Endothelial cell of umbilical vein (primary cell): ENCODE data around the gene TROAP. TPM values are rescaled to one million over a fixed set of nuclear protein-coding genes. Genes with fewer than 3 reads are reported as not detected.

Source experiments
- BruUV-seq: library from RNA; stranded (reverse); fragments of 400-500 nt; replicated peaks from 2 replicates; lab custom pipeline; 2021; lab: Mats Ljungman, UMichigan
- CTCF ChIA-PET: fragments of 300-600, 350-600 bp; sonication (Branson Sonifier 250); formaldehyde crosslinking; loops from one replicate; lab custom pipeline; 2021; ENCODE audit warnings: antibody characterized with exemption, inconsistent platforms; lab: Charles Lee
- POLR2A ChIA-PET: fragments of 300-600, 350-600 bp; sonication (Branson Sonifier 250); formaldehyde crosslinking; loops from one replicate; lab custom pipeline; 2021; ENCODE audit warnings: antibody characterized with exemption, inconsistent platforms; lab: Charles Lee
- DNase-seq: peaks from one replicate; pipeline ENCODE4 v3.0.0-alpha.2; 2011; ENCODE audit warnings: low read depth, low spot score
- FAIRE-seq: peaks from 2 replicates; lab custom pipeline; 2011; peaks lifted over from hg19 to GRCh38; lab: Jason Lieb, UNC
- H2AFZ ChIP-seq: 2 replicates; pipeline ENCODE4 v1.6.0; 2012; ENCODE audit warnings: low read depth, low read length, control low read depth, inconsistent platforms
- H3K27ac ChIP-seq: 2 replicates; pipeline ENCODE4 v1.5.1; 2011; ENCODE audit warnings: low read depth, mild to moderate bottlenecking, control low read depth, low read length, moderate library complexity; ENCODE audit not compliant: insufficient read depth
- H3K27me3 ChIP-seq, 2 experiments: 2 replicates each; pipeline versions ENCODE4 v1.6.0 to v1.6.1; 2011; ENCODE audit warnings: low read length in 2 of 2, mixed read lengths in 1 of 2; ENCODE audit not compliant: control insufficient read depth in 2 of 2, insufficient read depth in 2 of 2
- H3K36me3 ChIP-seq, 2 experiments: 2 replicates in 1 of 2; 3 replicates in 1 of 2; pipeline ENCODE4 v1.5.1; 2011; ENCODE audit warnings: low read length in 2 of 2, mild to moderate bottlenecking in 1 of 2, moderate library complexity in 1 of 2; ENCODE audit not compliant: control insufficient read depth in 2 of 2, insufficient read depth in 2 of 2; ENCODE audit errors: extremely low read depth in 1 of 2
- H3K4me1 ChIP-seq: 3 replicates; pipeline ENCODE4 v1.5.1; 2011; ENCODE audit warnings: mild to moderate bottlenecking, low read length; ENCODE audit not compliant: control insufficient read depth, insufficient read depth; ENCODE audit errors: extremely low read depth
- H3K4me2 ChIP-seq: 2 replicates; pipeline ENCODE4 v1.6.1; 2011; ENCODE audit warnings: low read length, control low read depth, mixed read lengths; ENCODE audit not compliant: insufficient read depth
- H3K4me3 ChIP-seq, 3 experiments: fragments of 200-600 bp in 1 of 3; sonication (generic), shearing (Covaris generic) in 1 of 3; replicated peaks in 1 of 3; 2 replicates each; pipeline ENCODE4 v1.5.1; 2011 to 2016; ENCODE audit warnings: control low read depth in 3 of 3, low read length in 3 of 3, mild to moderate bottlenecking in 2 of 3, inconsistent platforms in 1 of 3, low read depth in 1 of 3, moderate library complexity in 1 of 3; ENCODE audit not compliant: insufficient read depth in 1 of 3
- H3K79me2 ChIP-seq: 2 replicates; pipeline ENCODE4 v1.6.0; 2012; ENCODE audit warnings: low read length, inconsistent platforms; ENCODE audit not compliant: control insufficient read depth, insufficient read depth
- H3K9ac ChIP-seq: replicated peaks from 2 replicates; pipeline ENCODE3; 2011; ENCODE audit warnings: low read length, control low read depth; ENCODE audit not compliant: insufficient read depth; ENCODE audit errors: extremely low read depth
- H3K9me1 ChIP-seq: replicated peaks from 3 replicates; pipeline ENCODE4 v1.6.0; 2011; ENCODE audit warnings: mild to moderate bottlenecking, low read length; ENCODE audit not compliant: control insufficient read depth, insufficient read depth; ENCODE audit errors: extremely low read depth
- H3K9me3 ChIP-seq: replicated peaks from 2 replicates; pipeline ENCODE4 v1.5.1; 2012; ENCODE audit warnings: low read length, inconsistent platforms; ENCODE audit not compliant: control insufficient read depth, insufficient read depth
- H4K20me1 ChIP-seq: replicated peaks from 2 replicates; pipeline ENCODE3; 2011; ENCODE audit warnings: mild to moderate bottlenecking, low read length; ENCODE audit not compliant: control insufficient read depth, insufficient read depth; ENCODE audit errors: extremely low read depth
- FOS ChIP-seq: IDR thresholded peaks from 2 replicates; pipeline ENCODE4 v1.6.1; 2011; ENCODE audit warnings: mild to moderate bottlenecking, low read length, moderate library complexity, borderline replicate concordance; ENCODE audit not compliant: insufficient read depth
- GATA2 ChIP-seq: IDR thresholded peaks from 2 replicates; pipeline ENCODE4 v1.7.0; 2011; ENCODE audit warnings: low read depth, mild to moderate bottlenecking, moderate library complexity, mixed read lengths, low read length; ENCODE audit not compliant: insufficient read length, insufficient read depth
- JUN ChIP-seq: IDR thresholded peaks from 2 replicates; pipeline ENCODE4 v1.6.1; 2011; ENCODE audit warnings: borderline replicate concordance, low read depth; ENCODE audit not compliant: insufficient read length, insufficient read depth
- POLR2AphosphoS5 ChIP-seq: IDR thresholded peaks from 2 replicates; pipeline ENCODE4 v1.6.1; 2012; ENCODE audit warnings: low read depth, mild to moderate bottlenecking, control low read depth, low read length, moderate library complexity; ENCODE audit not compliant: insufficient read depth
- dilution Hi-C: fragments of 300-500 bp; cut with MboI; formaldehyde crosslinking; loops from one replicate; pipeline ENCODE4 v1.15.0; 2019; ENCODE audit warnings: low sequenced_read_pairs; ENCODE audit not compliant: extremely low pct_ligation_motif_present
- intact Hi-C: fragments of 100-400 bp; cut with micrococcal nuclease; formaldehyde crosslinking; loops from one replicate; pipeline ENCODE4 v1.10.0; 2022
- polyA plus RNA-seq, 4 experiments: library from polyadenylated mRNA; depleted of rRNA in 3 of 4; stranded (reverse) in 3 of 4; unstranded in 1 of 4; fragments of >200 nt; gene quantifications; 2 replicates each; pipeline versions ENCODE4 v1.2.1 to v1.2.3, GENCODE V29; 2011 to 2012; ENCODE audit warnings: missing spikeins in 1 of 4
- total RNA-seq: library from RNA; stranded (reverse); gene quantifications from 2 replicates; pipeline ENCODE4 v1.2.3, GENCODE V29; 2021
- TF ChIP-seq, protein P1 (sequence below), 2 donors: IDR thresholded peaks; 1 replicate in 1 of 2; 2 replicates in 1 of 2; pipeline ENCODE4 v1.5.1; 2011; ENCODE audit warnings: low read length in 2 of 2, mild to moderate bottlenecking in 2 of 2, moderate library complexity in 2 of 2, control low read depth in 1 of 2, inconsistent platforms in 1 of 2, low read depth in 1 of 2; ENCODE audit not compliant: insufficient read depth in 1 of 2; ENCODE audit errors: extremely low read depth in 1 of 2

Gene TROAP
- total and polyA plus RNA-seq, 2 donors (not counting 3 experiments of a cell fraction or from before 2014, with no cell fraction given), result 31.7 to 68.6 TPM

DNA sequence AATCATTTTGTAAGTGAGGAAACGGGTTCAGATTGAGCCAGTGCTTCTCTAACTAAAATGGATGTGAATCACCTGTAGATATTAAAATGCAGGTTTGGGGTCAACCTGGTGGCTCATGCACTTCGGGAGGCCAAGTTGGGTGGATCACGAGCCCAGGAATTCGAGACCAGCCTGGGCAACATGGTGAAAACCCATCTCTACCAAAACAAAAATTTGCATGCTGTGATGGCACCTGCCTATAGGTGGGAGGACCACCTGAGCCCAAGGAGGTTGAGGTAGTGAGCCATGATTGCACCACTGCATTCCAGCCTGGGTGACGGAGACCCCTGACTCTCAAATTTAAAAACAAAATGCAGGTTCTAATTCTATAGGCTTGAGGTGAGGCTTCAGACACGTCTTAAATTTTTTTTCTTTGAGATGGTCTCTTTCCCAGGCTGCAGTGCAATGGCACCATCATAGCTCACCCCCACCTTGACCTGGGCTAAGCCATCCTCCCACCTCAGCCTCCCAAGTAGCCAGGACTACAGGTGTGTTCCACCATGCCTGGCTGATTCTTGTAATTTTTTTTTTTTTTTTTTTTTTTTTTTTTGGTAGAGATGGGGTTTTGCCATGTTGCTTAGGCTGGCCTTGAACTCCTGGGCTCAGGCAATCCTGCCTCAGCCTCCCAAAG, 49.2 kb upstream of the TROAP start:
- CTCF ChIA-PET, result interaction anchor here (1.4 to 2.5 kb wide), 2 partner anchors 11 to 15 kb away, joined by 3 to 8 read pairs; no protein-coding TSS in a partner anchor
- Histone ChIP-seq H3K4me1 (peaks cover 5% of the 10 kb centered on the region), H3K27me3 (no peaks in the 10 kb centered on the region), H3K4me3 (no peak overlapping the region), H4K20me1 (peaks cover 6% of the 10 kb centered on the region), H2AFZ (no peak overlapping the region), H3K9me3 (no peaks in the 10 kb centered on the region), H3K9me1 (no peaks in the 10 kb centered on the region), H3K9ac (no peak overlapping the region), H3K4me2 (no peak overlapping the region), H3K27ac (no peak overlapping the region), H3K36me3 (peaks cover 26 to 27% of the 10 kb centered on the region in 2 experiments), H3K79me2 (peaks cover 26% of the 10 kb centered on the region)
- POLR2A ChIA-PET, result interaction anchor here (0.6 kb wide), 2 partner anchors 23 to 349 kb away, joined by 5 to 8 read pairs; partner anchors contain the start of gene PRPF40B
- FAIRE-seq (no peak), DNase-seq (no peak)
- intact Hi-C loops (no loop called here), dilution Hi-C loops (no loop called here)
- BruUV-seq, result no TSS peak
- no peak for TF ChIP-seq FOS
- peak; percentile 49 for TF ChIP-seq POLR2AphosphoS5
- no peak for TF ChIP-seq GATA2
- no peak for TF ChIP-seq JUN
- TF ChIP-seq, protein P1, sequence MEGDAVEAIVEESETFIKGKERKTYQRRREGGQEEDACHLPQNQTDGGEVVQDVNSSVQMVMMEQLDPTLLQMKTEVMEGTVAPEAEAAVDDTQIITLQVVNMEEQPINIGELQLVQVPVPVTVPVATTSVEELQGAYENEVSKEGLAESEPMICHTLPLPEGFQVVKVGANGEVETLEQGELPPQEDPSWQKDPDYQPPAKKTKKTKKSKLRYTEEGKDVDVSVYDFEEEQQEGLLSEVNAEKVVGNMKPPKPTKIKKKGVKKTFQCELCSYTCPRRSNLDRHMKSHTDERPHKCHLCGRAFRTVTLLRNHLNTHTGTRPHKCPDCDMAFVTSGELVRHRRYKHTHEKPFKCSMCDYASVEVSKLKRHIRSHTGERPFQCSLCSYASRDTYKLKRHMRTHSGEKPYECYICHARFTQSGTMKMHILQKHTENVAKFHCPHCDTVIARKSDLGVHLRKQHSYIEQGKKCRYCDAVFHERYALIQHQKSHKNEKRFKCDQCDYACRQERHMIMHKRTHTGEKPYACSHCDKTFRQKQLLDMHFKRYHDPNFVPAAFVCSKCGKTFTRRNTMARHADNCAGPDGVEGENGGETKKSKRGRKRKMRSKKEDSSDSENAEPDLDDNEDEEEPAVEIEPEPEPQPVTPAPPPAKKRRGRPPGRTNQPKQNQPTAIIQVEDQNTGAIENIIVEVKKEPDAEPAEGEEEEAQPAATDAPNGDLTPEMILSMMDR (IDR thresholded peaks at IDR 0.05; ENCODE audit: extremely low read depth in 1 of 2, insufficient read depth in 1 of 2, low read depth in 1 of 2, low read length in 2 of 2), result no peak
